Anterior cingulate cortex (tissue), 58 donors: Measurements from ENCODE around the gene RRP12.

Experiments
- DNase-seq, 58 donors: peaks; one replicate each; lab custom pipeline; 2025; lab: John Stamatoyannopoulos, UW

RRP12 gene

DNA sequence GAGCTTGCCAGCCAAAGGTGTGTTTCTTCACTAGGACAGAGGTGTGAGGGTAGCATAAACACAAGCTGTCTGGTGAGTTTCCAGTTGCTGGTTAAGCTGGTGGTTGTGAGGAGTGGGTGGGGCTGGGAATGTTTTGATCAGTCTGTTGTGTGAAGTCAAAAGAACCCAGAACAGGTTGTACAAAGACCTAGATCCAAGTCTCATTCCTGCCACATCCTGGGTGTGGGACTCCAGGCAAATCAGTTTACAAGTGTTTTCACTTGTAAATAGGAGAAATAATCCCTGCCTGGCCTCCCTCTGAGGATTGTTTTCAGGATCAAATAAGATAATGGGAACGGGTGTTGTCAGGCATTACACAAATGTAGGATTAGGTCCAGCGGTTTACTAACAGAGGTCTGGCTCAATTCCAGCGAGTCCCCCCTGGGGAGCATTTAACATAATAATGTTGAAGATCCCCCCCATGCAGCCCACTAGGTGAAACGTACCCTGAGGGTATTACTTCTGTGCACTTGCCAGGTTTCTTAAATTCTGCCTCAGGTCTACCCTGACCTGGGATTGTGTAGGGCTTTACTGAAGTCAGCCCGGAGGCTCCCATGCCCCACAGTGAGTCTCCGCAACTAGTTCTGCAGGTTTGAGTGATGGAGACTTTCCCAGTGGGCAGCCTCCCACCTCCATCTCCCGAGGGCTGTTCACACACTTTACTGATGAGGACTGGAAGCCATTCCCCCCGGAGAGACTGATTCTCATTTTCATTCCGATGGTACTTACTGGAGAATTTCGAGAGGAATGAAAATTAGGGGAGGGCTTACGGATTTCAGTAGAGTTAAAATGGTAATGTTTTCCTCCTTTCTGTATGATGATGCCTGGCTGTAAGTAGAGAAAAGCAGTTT, 64.0 kb downstream of the RRP12 start:
- DNase-seq = peak in 5 of 58 donors; percentile 6 to 34 (median 13)

DNA sequence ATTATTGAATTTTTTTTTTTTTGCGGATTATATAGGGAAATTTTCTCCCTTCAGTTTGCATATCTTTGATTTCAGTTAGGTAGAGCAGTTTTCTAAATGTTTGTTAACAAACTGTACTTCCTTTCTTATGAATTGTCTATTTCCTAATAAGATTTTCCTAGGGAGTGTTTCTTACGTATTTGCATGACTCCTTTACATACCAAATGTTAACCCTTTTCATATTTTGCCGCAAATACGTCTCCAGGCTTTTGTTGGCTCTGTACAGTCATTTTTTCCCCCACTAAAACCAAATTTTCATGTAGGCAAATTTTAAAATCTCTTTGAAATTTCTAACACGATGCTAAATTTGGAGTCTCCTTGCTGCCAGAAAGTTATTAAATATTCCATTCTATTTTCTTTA, 64.7 kb downstream of the RRP12 start:
- no peak for DNase-seq

DNA sequence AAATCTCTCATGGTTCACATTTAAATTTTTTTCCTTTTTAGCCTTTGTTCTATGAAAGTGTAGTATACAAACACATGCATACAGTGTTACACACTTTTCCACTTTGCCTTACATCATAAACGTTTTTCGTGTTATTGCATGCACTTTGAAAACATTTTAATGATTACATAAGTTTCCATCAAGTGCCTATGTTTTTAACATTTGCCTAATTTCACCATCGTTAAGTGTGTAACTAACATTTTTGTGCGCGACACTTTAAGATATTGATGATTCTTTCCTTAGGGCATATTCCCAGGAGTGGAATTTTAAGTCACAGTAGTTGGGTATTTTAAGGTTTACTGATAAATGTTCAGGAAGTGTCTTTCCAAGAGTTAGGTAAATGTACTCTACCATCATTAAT, 65.1 kb downstream of the RRP12 start:
- no peak for DNase-seq

DNA sequence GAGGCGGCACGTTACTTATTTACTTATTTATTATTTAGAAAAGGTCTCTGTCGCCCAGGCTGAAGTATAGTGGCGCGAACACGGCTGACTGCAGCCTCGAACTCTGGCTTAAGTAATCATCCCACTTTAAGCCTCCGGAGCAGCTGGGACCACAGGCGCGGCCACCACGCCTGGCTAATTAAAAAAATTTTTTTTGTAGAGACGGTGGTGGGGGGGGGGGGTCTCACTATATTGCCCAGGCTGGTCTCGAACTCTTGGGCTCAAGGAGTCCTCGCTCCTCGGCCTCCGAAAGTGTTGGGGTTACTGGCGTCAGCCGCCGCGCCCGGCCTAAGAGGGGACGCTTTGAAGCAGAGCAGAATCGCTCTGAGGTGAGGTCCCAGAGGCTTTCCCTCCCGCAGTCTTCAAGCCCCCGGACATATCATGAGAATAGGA, 65.9 kb downstream of the RRP12 start:
- no peak for DNase-seq

DNA sequence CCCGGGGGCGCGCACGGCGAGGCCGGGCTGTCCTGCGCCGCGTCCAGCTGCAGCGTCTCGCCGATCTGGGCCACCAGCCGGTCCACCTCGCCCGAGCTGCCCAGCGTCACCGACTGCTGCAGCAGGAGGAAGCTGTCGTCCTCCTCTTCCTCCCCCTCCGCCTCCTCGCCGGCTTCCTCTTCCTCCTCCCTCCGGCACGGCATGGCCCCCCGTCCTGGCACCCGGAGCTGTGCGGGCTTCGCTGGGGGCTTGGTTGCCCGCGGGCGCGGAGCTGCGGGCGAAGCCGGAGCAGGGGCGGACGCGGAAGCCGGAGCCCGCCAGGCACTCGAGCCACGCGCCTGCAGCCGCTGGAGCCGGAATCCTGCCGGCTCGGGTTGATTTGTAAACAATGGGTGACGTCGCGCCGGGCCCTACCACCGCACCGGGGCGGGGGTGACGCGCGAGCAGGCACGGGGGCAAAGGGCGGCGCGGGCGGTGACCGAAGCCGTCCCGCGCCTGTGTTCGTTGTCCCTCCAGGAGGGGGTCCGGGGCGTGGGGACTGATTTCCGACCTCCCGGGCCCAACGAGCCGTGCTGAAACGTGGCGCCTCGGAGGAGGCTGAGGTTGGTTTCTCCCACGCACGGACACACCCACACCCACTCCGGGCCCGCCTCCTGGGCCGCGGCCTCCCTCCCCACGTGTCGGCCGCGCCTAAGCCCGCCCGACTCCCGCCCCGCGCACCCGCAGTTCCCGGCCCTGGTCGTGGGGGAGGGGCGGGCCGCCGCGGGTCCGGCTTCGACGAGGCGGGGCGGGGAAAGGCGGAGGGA, 66.6 kb downstream of the RRP12 start, which contains the start of gene FRAT2:
Gene FRAT2, minus strand, starts transcription at position 360 of the 806 bp plus-strand sequence. Its CDS starts 157 bp downstream, at position 203.
- DNase-seq = peak in 57 of 58 donors; percentile 64 to 97 (median 89)

DNA sequence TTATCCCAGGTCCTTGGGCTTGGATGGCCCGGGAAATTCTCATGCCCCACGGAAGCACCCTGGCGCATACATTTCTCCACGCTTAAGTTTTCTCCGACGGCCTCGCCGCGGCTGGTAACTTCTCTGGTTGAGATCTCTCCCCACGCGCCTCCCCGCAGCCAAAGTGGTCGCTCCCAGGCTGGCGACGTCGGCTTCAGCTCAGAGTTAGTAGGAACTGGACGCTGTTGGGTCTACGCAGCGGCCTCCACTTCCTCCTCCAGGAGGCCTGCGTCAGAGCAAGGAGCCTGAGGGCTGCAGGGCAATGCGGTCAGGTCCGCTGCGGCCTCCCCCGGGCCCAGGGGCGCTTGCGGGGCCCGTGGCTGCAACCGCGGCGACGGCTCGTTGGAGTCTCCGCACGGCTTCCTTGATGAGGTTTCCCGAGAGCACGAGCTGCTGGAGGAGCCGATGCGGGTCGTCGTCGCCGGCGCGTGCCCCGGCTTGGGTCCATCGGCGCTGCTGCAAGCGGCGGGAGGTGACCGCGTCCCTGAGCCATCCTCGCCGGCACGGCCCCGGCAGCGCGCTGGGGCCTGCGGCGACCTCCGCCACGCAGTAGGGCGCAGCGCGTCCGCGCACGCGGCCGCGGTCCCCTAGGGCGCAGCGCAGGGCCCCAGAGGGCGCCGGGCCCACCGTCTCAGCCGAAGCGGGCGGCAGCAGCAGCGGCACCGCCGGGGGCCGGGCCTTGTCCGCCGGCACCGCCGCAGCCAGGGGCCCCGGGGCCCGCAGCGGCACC, 67.4 kb downstream of the RRP12 start:
- DNase-seq = peak in 18 of 58 donors; percentile 5 to 55 (median 24)

DNA sequence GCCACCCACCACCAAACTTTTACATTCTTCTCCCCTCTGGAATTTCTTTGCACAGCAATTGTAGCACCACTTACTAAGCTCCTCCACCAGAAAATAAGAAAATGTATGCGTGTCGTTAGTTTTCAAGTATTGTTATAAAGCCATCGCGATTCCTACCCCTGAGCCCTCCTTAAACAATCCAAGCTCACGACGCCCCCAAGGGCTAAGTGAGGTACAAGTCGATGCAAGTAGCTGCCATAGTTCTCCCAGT, 67.9 kb downstream of the RRP12 start:
- DNase-seq = no peak

DNA sequence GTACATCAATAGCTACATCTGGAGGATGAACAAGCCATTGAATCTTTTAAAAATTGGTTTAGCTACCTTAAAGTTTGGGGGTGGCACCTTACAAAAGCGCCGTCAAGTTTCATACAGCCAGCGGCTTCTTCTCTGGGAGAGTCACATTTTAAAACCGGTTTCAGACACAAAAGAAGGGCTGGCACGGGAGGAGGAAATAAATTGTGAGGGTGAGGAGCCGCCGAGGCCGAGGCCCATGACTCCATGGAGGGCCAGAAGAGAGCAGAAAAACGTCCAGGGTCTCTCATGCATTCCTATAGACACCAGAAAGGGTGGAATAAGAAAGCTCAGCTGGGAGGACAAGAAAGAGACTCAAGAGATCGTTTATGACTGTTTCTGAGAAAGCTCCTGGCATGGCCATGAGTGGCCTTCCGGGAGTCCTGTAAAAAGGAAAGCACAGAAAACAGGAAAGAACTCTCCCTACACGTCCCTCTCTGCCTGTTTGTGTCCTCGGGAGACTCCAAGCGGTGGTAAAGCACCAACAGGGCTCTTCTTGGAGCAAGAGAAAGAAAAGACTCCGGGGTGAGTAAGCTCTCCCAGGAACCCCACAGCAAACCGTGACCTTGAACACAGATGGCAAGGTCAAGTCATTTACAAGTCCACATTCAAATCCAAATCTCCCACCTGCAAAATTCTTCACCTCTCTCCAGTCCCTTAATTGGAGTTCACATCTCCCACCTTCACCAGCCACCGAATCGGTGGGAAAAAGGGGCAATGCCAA, 68.4 kb downstream of the RRP12 start:
- peak in 40 of 58 donors; percentile 8 to 64 (median 35) for DNase-seq

DNA sequence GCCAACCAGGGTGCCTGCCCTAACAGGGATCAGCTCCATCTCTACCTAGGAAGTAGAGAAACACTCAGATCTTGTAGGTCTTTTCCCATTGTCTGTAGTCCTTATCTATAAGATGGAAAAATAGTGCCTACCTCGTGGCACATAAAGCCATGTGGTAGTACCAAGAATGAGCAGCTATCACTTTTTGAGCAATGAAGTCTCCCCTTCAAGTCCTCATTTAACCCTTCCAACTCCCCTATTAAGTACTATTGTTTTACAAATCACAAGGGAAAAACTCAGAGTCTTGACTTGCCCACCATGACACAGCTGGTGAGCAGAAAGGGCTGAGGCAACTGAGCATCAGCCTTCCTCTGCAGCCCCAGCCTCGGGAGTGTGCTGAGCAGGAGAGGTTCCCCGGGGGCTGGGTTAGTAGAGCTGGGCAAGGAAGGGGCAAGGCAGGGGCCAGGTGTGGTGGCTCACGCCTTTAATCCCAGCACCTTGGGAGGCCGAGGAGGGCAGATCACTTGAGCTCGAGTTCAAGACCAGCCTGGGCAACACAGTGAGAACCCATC, 69.9 kb downstream of the RRP12 start:
- no peak for DNase-seq

DNA sequence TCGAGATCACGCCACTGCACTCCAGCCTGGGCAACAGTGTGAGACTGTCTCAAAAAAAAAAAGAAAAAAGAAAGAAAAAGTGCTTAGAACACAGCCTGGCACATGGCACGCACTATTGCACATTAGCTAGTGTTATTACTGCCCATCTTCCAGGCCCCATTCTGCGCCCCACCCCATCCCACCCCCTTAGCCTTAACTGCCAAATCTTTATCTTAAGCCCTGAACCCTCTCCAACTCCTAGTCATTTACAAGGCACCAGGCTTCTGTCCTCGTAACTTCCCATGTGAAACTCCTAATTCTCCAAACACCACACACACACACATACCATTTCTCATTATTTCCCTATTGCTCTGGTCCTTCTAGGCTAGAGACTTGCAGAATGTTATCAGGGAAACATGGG, 71.4 kb downstream of the RRP12 start:
- DNase-seq = no peak

DNA sequence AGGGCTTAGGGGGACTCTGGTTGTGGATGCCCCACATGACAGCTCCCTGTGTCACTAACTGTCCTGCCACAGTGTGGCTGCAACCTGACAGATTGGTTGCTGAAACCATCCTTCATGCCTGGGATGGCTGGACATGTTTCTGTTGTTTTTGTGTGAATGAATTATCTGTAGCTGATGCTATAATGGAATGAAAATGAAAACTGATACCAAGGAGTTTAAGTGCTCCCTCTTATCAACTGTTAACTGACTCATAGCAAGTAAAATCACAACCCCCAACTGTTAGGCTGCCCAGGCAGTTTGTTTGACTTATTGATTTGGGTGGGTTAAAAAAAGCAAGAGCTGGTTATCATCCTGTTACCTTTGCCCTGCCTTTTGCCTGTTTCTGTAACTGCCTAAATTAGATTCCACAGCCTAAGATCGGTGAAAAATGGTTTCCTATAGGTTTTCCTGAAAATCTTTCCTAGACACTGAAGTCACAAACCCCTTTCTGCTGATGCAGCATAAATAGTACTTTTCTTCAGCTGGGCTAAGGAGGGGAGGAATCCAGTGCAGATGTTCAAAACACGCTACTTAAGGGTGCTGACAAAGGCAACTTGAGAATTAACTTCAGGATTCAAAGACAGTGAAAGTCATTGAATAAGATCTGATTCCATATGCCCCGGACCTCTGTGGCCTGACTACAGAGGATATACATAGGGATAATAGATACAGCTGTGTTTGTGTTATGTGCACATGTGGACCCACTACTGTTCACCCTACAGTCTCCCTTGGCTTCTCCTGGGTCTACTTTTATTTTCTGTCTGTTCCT, 72.3 kb downstream of the RRP12 start:
- no peak for DNase-seq

DNA sequence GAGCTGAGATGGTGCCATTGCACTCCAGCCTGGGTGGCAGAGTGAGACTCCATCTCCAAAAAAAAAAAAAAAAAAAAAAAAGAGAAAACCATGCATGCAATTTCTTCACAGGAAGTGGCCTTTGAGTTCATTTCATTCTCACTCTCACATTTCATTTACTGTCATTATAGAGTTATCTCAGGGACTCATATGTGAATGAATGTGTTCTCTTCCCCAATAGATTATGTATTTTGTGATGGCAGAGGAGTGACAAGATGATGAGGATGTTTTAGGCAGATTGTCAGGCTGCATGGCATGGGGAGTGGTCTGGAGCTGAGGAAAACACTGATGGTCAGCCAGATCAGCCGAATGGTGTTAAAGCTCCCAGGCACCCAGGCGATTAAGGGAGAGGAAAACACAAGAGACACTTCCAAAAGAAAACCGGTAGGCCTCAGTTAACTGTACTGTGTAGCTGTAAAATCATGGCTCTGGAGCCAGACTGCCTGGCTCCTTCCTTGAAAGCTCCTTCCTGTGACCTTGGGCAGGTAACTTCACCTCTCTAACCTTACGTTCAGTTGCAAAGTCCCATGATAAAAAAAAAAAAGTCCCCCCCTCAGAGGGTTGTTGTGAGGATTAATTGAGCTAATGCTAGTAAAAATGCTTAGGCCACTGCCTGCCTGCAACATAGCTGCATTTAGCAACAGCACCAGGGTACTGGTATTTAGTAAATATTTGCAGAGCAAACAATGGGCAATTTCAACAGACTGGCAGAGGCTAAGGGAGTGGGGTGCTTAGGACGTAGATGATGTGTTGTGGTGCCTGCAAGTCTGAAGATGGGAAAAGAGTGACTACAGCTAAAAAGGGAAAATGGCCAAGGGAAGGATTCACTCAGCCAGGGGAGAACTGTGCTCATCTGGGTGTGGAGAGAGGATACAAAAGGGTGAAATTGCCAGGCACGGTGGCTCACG, 73.5 kb downstream of the RRP12 start:
- DNase-seq = no peak

DNA sequence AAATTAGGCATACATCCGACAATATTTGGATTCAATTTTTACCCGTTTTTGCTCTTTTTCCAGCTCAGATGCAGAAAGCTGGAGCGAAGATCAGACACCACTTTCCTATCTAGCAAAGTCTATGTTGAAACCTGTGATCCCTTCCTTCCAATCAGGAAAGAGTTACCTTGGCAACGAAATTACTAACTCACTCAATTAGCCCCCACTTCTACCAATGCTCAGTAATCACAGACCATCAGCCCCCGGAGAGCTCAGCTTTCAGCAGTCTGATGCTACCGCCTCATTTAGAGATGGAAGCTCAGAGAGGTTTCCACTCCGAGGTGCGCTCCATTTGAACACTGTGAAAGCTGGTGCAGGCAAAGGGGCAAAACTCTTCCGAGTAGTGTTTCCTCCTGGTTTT, 75.4 kb downstream of the RRP12 start:
- peak in 1 of 58 donors; percentile 21 for DNase-seq

DNA sequence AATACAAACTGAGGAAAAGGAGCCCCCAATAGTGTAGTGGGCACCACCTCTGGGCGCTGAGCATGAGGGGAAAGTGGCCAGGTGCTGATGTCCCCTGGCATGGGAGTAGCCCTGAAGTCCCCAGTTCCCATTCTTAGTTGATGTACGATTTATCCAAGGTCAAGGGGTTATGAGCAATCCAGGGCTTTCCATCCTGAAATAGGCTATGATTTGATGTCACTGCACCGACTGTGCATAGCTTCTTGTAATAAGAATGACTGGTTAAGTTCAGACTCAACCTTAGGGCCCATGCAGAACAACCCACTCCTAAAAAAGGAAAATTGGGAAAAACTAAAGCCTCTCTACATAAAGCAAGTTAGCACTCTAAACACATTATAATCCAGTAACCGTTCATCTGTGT, 77.6 kb downstream of the RRP12 start:
- DNase-seq = no peak

DNA sequence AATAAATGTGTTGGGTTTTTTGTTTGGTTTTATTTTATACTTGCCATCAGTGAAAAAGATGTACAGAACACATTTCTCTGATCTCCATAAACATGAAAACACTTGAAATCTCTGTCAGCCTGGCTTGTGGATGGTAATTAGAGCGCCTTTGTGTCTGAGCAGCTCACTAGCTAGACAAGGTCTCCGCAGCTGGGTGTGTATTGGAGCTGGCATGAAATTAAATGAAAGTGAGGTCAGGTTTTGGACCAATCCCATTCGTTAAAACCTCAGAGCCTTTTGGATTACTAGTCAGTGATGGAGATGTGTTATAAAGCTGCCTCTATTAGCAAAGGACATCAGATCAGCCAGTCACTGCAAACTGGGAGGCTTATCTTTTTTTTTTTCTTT, 79.3 kb downstream of the RRP12 start:
- peak in 20 of 58 donors; percentile 6 to 68 (median 20) for DNase-seq

DNA sequence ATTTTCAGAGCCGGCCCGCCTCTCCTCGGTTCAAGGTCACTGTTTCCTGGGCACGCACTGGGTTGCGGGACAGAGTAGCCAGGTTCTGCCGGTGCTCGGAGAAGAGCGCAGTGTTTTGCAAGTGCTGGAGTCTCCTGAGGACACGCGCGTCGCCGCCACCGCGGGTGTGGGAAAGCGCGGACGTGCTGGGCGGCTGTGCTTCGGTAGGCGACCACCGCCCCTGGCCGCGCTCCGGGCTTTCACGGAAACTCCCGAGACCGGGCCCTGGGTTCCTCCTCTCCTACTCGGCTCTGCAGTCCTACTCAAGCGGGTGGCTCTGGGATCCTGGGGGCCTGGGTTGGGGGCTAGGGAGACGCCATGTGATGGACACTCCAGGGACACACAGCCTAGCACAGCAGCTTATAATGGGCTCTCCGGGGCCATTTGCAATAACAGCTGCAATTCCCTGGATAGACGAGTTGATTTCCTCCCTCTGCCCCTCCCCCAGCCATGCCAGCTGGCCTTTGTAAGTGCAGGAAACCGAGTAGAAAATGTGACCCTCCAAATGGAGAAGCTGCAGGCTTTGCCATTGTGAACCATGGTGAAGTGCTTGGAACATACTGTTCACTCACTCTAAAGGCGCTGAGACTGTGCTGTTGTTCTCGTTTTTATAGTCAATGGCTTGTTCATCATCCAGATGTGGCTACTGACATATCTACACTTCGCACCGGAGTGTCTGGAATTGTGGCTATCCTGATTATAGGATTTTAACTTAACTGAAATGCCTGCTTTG, 79.9 kb downstream of the RRP12 start:
- peak in 42 of 58 donors; percentile 10 to 74 (median 36) for DNase-seq

DNA sequence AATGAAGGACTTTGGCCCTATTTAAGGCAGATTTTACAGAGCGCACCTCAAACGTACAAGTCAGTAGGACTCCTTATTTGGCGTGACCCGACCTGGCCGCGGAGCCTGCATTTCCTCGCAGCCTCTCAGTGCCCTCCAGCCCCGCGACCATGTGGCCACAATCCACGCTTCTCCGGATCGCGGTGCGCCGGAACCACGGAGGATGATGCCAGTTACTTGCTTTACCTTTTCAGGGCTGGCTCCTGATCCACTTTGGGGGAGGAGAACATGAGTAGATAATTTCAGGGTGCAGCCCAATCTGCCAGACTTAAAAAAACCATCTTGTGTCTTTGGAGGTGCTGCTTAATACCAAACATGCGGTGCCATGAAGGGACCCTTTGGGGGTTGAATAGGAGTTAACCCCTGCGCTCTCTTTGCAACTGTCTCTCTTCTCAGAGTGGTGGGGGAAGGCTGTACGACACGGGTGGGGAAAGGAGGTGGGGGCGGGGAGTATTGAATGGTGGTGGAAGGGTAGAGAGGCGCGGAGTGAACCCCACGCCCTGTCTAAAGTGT, 80.6 kb downstream of the RRP12 start:
- peak in 5 of 58 donors; percentile 14 to 47 (median 25) for DNase-seq
